Measurements from ENCODE around the gene DVL3. TPM values are rescaled to one million over a fixed set of nuclear protein-coding genes. Genes with fewer than 3 reads are reported as not detected.

Gene DVL3
- total and polyA plus RNA-seq, 2 donors from 2014 or later = 30.3 to 57.4 TPM

- Histone ChIP-seq H3K27ac (ENCODE audit: low read depth in 2 of 2, low read length in 2 of 2) (no peak overlapping the region), H3K4me3 (ENCODE audit: low read length in 3 of 3) (no peak overlapping the region), H3K4me1 (ENCODE audit: control insufficient read depth in 2 of 3, insufficient read depth in 2 of 3, low read depth in 1 of 3, low read length in 3 of 3) (peaks cover under 1 to 6% (median under 1%) of the 10 kb centered on the region in 3 donors), H3K9ac (ENCODE audit: low read length in 3 of 3) (no peak overlapping the region), H3K9me3 (ENCODE audit: control insufficient read depth in 2 of 3, insufficient read depth in 1 of 3, low read length in 3 of 3) (no peaks in the 10 kb centered on the region), H3K27me3 (ENCODE audit: control insufficient read depth, insufficient read depth, low read length) (no peaks in the 10 kb centered on the region), H3K36me3 (ENCODE audit: control insufficient read depth in 2 of 3, insufficient read depth in 3 of 3, low read length in 3 of 3) (peaks cover 11 to 59% (median 38%) of the 10 kb centered on the region in 3 donors)
- no peak for DNase-seq
- TF ChIP-seq, protein P1, sequence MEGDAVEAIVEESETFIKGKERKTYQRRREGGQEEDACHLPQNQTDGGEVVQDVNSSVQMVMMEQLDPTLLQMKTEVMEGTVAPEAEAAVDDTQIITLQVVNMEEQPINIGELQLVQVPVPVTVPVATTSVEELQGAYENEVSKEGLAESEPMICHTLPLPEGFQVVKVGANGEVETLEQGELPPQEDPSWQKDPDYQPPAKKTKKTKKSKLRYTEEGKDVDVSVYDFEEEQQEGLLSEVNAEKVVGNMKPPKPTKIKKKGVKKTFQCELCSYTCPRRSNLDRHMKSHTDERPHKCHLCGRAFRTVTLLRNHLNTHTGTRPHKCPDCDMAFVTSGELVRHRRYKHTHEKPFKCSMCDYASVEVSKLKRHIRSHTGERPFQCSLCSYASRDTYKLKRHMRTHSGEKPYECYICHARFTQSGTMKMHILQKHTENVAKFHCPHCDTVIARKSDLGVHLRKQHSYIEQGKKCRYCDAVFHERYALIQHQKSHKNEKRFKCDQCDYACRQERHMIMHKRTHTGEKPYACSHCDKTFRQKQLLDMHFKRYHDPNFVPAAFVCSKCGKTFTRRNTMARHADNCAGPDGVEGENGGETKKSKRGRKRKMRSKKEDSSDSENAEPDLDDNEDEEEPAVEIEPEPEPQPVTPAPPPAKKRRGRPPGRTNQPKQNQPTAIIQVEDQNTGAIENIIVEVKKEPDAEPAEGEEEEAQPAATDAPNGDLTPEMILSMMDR (IDR thresholded peaks at IDR 0.05; ENCODE audit: borderline replicate concordance, extremely low read depth, insufficient read depth) = no peak
- no peak for FAIRE-seq
- intact Hi-C loops (cut with DNase I) = no loop called here
Observed at GRCh38 chr3:184142199-184142598, 13.0 kb upstream of the DVL3 start.

DNA sequence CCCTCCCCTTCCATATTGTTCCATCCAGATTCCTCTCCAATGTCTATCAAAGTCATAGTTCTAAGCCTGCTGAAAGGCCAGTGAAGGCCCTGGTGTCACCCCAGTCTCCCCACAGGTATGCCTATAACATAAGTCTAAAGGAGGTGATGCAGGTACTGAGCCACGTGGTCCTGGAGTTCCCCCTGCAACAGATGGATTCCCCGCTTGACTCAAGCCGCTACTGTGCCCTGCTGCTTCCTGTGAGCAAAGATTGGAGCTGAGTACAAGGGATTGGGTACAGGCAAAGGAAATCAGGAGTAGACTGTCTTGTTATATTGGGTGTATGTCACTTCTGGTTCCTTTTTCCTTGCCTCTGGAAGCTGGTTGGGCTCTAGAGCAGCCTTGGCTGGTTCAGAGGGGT lies 11.8 kb upstream of the DVL3 start:
- peaks cover 0 to 6% (median 0%) of the 10 kb centered on the region in 3 donors for H3K4me1 ChIP-seq (ENCODE audit: control insufficient read depth in 2 of 3, insufficient read depth in 2 of 3, low read depth in 1 of 3, low read length in 3 of 3)
- no peak overlapping the region for H3K9ac ChIP-seq (ENCODE audit: low read length in 3 of 3)
- peaks cover 11 to 55% (median 38%) of the 10 kb centered on the region in 3 donors for H3K36me3 ChIP-seq (ENCODE audit: control insufficient read depth in 2 of 3, insufficient read depth in 3 of 3, low read length in 3 of 3)
- TF ChIP-seq, protein P1 (IDR thresholded peaks at IDR 0.05; ENCODE audit: borderline replicate concordance, extremely low read depth, insufficient read depth) = no peak
- H3K27ac ChIP-seq (ENCODE audit: low read depth in 2 of 2, low read length in 2 of 2) = no peak overlapping the region
- intact Hi-C loops (cut with DNase I) = no loop called here
- no peaks in the 10 kb centered on the region for H3K9me3 ChIP-seq (ENCODE audit: control insufficient read depth in 2 of 3, insufficient read depth in 1 of 3, low read length in 3 of 3)
- no peak for DNase-seq
- no peak overlapping the region for H3K4me3 ChIP-seq (ENCODE audit: low read length in 3 of 3)
- no peaks in the 10 kb centered on the region for H3K27me3 ChIP-seq (ENCODE audit: control insufficient read depth, insufficient read depth, low read length)
- FAIRE-seq = no peak

DNA sequence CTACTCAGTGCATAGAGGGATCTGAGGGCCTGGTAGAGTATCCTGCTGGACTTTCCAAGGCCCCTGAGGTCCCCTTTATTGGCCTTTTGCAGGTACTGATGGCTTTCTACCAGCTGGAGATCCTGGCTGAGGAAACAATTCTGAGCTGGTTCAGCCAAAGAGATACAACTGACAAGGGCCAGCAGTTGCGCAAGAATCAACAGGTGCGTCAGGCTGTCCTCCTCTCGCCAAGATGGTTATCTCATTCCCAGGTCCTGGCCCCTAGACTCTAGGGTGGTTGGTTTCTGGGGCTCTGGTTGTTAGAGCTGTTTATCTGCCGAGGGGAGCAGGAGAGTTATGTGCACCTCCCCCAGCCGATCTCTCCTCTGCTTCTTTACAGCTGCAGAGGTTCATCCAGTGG lies 10.7 kb upstream of the DVL3 start:
- peaks cover 11 to 55% (median 38%) of the 10 kb centered on the region in 3 donors for H3K36me3 ChIP-seq (ENCODE audit: control insufficient read depth in 2 of 3, insufficient read depth in 3 of 3, low read length in 3 of 3)
- TF ChIP-seq, protein P1 (IDR thresholded peaks at IDR 0.05; ENCODE audit: borderline replicate concordance, extremely low read depth, insufficient read depth) = no peak
- peaks cover 0 to 6% (median 0%) of the 10 kb centered on the region in 3 donors for H3K4me1 ChIP-seq (ENCODE audit: control insufficient read depth in 2 of 3, insufficient read depth in 2 of 3, low read depth in 1 of 3, low read length in 3 of 3)
- intact Hi-C loops (cut with DNase I) = no loop called here
- no peaks in the 10 kb centered on the region for H3K27me3 ChIP-seq (ENCODE audit: control insufficient read depth, insufficient read depth, low read length)
- no peak overlapping the region for H3K9ac ChIP-seq (ENCODE audit: low read length in 3 of 3)
- H3K4me3 ChIP-seq (ENCODE audit: low read length in 3 of 3) = no peak overlapping the region
- H3K9me3 ChIP-seq (ENCODE audit: control insufficient read depth in 2 of 3, insufficient read depth in 1 of 3, low read length in 3 of 3) = no peaks in the 10 kb centered on the region
- DNase-seq (no peak), FAIRE-seq (no peak)
- H3K27ac ChIP-seq (ENCODE audit: low read depth in 2 of 2, low read length in 2 of 2) = no peak overlapping the region

DNA sequence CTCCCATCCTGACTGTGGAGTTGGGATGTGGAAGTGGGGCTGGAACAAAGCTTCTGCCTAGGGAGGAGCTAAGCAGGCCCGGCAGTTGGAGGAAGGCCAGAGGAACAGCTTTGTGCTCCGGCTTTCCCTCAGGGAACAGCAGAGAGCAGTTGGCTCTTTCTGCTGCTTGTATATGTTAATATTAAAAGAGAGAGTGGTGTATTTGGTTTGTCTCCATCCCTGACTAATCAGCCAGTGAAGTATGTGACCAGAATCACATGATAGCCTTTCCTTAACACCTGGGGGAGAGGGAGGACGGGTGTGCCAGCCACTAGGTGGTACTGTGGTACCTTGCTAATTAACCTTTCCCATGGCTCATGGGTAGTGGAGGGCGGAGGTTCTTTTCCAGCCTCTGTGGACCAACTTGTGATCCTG lies 10.1 kb upstream of the DVL3 start:
- Histone ChIP-seq H3K4me1 (ENCODE audit: control insufficient read depth in 2 of 3, insufficient read depth in 2 of 3, low read depth in 1 of 3, low read length in 3 of 3) (peaks cover 0 to 6% (median 0%) of the 10 kb centered on the region in 3 donors), H3K4me3 (ENCODE audit: low read length in 3 of 3) (no peak overlapping the region), H3K9ac (ENCODE audit: low read length in 3 of 3) (no peak overlapping the region), H3K27ac (ENCODE audit: low read depth in 2 of 2, low read length in 2 of 2) (no peak overlapping the region), H3K27me3 (ENCODE audit: control insufficient read depth, insufficient read depth, low read length) (no peaks in the 10 kb centered on the region), H3K9me3 (ENCODE audit: control insufficient read depth in 2 of 3, insufficient read depth in 1 of 3, low read length in 3 of 3) (no peaks in the 10 kb centered on the region), H3K36me3 (ENCODE audit: control insufficient read depth in 2 of 3, insufficient read depth in 3 of 3, low read length in 3 of 3) (peaks cover 9 to 53% (median 35%) of the 10 kb centered on the region in 3 donors)
- DNase-seq (peak in 4 of 5 donors; percentile 63 to 79 (median 74)), FAIRE-seq (no peak)
- TF ChIP-seq, protein P1 (IDR thresholded peaks at IDR 0.05; ENCODE audit: borderline replicate concordance, extremely low read depth, insufficient read depth) = peak; percentile 58
- intact Hi-C loops (cut with DNase I) = no loop called here

All from kidney (tissue), 14 donors.